Measurements from ENCODE around the gene MAP3K14. TPM values are rescaled to one million over a fixed set of nuclear protein-coding genes. Genes with fewer than 3 reads are reported as not detected.

The MAP3K14 gene
- total and polyA plus RNA-seq, 10 of the 15 experiments (the other 5 are each of a cell fraction or from before 2014, with no cell fraction given): 2.1 to 33.3 (median 19.7) TPM

DNA sequence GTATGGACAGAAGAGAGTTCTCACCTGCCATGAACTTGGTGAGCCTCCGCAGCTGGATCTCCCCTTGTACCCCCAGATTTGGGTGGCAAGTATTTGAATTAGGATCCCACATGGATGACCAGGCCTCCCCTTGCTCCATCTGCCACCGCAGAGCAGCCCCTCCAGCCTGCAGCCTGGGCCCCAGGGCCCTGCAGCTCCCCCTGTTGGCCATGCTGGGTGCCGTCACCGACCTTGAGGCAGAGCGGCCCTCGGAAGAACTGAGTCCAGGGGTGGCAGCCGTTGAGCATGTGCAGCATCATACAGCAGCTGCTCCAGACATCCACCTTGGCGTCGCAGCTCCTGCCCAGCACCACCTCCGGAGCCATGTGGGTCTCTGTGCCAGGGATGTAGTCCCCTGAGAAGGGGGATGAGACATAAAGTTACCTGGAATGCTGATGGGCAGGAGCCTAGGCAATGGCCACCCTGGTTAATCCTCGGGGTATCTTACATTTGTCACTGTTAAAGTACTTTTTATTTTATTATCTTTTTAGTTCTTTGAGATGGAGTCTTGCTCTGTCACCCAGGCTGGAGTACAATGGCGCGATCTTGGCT, 45.9 kb downstream of the MAP3K14 start (continued):
- TF ChIP-seq, protein P1, sequence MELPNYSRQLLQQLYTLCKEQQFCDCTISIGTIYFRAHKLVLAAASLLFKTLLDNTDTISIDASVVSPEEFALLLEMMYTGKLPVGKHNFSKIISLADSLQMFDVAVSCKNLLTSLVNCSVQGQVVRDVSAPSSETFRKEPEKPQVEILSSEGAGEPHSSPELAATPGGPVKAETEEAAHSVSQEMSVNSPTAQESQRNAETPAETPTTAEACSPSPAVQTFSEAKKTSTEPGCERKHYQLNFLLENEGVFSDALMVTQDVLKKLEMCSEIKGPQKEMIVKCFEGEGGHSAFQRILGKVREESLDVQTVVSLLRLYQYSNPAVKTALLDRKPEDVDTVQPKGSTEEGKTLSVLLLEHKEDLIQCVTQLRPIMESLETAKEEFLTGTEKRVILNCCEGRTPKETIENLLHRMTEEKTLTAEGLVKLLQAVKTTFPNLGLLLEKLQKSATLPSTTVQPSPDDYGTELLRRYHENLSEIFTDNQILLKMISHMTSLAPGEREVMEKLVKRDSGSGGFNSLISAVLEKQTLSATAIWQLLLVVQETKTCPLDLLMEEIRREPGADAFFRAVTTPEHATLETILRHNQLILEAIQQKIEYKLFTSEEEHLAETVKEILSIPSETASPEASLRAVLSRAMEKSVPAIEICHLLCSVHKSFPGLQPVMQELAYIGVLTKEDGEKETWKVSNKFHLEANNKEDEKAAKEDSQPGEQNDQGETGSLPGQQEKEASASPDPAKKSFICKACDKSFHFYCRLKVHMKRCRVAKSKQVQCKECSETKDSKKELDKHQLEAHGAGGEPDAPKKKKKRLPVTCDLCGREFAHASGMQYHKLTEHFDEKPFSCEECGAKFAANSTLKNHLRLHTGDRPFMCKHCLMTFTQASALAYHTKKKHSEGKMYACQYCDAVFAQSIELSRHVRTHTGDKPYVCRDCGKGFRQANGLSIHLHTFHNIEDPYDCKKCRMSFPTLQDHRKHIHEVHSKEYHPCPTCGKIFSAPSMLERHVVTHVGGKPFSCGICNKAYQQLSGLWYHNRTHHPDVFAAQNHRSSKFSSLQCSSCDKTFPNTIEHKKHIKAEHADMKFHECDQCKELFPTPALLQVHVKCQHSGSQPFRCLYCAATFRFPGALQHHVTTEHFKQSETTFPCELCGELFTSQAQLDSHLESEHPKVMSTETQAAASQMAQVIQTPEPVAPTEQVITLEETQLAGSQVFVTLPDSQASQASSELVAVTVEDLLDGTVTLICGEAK (IDR thresholded peaks at IDR 0.05; ENCODE audit: borderline replicate concordance): no peak
- TF ChIP-seq CBX5 (IDR thresholded peaks at IDR 0.05; ENCODE audit: low read depth): no peak
- TF ChIP-seq RAD21 (IDR thresholded peaks at IDR 0.05; ENCODE audit: insufficient read depth, low read depth, low read length): peak; percentile 44
- TF ChIP-seq, protein P2, sequence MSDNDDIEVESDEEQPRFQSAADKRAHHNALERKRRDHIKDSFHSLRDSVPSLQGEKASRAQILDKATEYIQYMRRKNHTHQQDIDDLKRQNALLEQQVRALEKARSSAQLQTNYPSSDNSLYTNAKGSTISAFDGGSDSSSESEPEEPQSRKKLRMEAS (IDR thresholded peaks at IDR 0.05; ENCODE audit: low read depth, low read length): no peak

DNA sequence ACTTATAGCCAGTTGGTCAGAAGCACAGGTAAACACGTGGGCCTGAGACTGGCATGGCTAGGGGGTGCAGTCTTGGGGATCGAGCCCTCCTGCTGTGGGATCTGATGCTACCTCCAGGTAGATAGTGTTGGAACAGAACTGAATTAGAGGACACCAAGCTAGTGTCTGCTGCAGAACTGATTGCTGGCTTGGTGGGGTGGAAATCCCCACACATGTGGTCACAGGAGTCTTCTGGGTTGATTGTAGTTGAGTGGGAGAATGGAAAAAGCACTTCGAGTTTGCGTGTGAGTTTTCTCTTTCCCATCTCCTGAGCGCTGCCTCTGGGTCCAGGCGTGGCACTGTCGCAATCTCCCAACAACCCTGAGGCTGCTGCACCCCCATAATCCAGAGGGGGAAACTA, 46.9 kb downstream of the MAP3K14 start:
- ChIA-PET SMC1A (ENCODE audit: uncharacterized antibody, unreplicated experiment) (interaction anchor here (1.7 kb wide), 1 partner anchor 51 kb away, joined by 9 read pairs; no protein-coding TSS in a partner anchor), CTCF (interaction anchor here (1.3 to 10.7 kb wide), 4 partner anchors 9 to 50 kb away, joined by 3 to 104 read pairs (median 10); partner anchors contain the start of gene FMNL1), POLR2A (no interaction called here), RAD21 (ENCODE audit: unreplicated experiment) (interaction anchor here (1.3 to 3.6 kb wide), 2 partner anchors 42 to 51 kb away, joined by 3 to 15 read pairs; no protein-coding TSS in a partner anchor)
- no peak overlapping the region for H2AFZ ChIP-seq (ENCODE audit: control insufficient read depth, low read depth, low read length)
- no peak overlapping the region for H3K4me3 ChIP-seq
- no TSS peak for BruUV-seq (replicated peaks)
- 0 out of 2 replicates have a peak, but pooled peaks cover 4% of the 10 kb centered on the region for H3K4me1 ChIP-seq (ENCODE audit: control insufficient read depth, insufficient read depth, low read length)
- WGBS (ENCODE audit: insufficient coverage, insufficient replicate concordance, low lambda C conversion rate, missing lambda C conversion rate): 77% methylated on average over 7 of the region's 7 CpGs
- no peak overlapping the region for H3K9ac ChIP-seq (ENCODE audit: control insufficient read depth, insufficient read depth, low read length)
- FAIRE-seq (no peak), ATAC-seq (peak; percentile 42; the same call in 2 of the 3 replicates), DNase-seq (ENCODE audit: low read depth, low spot score) (no peak)
- H3K36me3 ChIP-seq (ENCODE audit: control insufficient read depth in 2 of 2, insufficient read depth in 2 of 2, low read length in 1 of 2): peaks cover 49 to 60% of the 10 kb centered on the region in 2 experiments
- intact Hi-C loops (cut with micrococcal nuclease; ENCODE audit: unreplicated experiment): no loop called here
- in situ Hi-C loops (cut with MboI): loop anchor here (25.0 kb wide), 1 partner anchor 342 kb away; no protein-coding TSS in a partner anchor
- no peaks in the 10 kb centered on the region for H3K79me2 ChIP-seq (ENCODE audit: control insufficient read depth, insufficient read depth, low read length)
- H3K27me3 ChIP-seq (replicated peaks in 1 of 2; ENCODE audit: control insufficient read depth in 2 of 2, insufficient read depth in 2 of 2, low read length in 1 of 2): no peaks in the 10 kb centered on the region
- no peak overlapping the region for H3K27ac ChIP-seq (ENCODE audit: control insufficient read depth, insufficient read depth)
- H3K9me3 ChIP-seq (replicated peaks; ENCODE audit: control insufficient read depth, insufficient read depth, low read length): no peaks in the 10 kb centered on the region
- TF ChIP-seq RCOR1 (conservative IDR thresholded peaks at IDR 0.05; ENCODE audit: low read depth, low read length) (no peak), RUNX3 (IDR thresholded peaks at IDR 0.05; ENCODE audit: low read length) (peak; percentile 15; the same call in 1 of the 2 replicates)
- TF ChIP-seq, protein P3, sequence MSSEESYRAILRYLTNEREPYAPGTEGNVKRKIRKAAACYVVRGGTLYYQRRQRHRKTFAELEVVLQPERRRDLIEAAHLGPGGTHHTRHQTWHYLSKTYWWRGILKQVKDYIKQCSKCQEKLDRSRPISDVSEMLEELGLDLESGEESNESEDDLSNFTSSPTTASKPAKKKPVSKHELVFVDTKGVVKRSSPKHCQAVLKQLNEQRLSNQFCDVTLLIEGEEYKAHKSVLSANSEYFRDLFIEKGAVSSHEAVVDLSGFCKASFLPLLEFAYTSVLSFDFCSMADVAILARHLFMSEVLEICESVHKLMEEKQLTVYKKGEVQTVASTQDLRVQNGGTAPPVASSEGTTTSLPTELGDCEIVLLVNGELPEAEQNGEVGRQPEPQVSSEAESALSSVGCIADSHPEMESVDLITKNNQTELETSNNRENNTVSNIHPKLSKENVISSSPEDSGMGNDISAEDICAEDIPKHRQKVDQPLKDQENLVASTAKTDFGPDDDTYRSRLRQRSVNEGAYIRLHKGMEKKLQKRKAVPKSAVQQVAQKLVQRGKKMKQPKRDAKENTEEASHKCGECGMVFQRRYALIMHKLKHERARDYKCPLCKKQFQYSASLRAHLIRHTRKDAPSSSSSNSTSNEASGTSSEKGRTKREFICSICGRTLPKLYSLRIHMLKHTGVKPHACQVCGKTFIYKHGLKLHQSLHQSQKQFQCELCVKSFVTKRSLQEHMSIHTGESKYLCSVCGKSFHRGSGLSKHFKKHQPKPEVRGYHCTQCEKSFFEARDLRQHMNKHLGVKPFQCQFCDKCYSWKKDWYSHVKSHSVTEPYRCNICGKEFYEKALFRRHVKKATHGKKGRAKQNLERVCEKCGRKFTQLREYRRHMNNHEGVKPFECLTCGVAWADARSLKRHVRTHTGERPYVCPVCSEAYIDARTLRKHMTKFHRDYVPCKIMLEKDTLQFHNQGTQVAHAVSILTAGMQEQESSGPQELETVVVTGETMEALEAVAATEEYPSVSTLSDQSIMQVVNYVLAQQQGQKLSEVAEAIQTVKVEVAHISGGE (CRISPR knock-in tag; IDR thresholded peaks at IDR 0.05): no peak
- no peak overlapping the region for H3K4me2 ChIP-seq (ENCODE audit: control insufficient read depth, insufficient read depth)
- 0 out of 2 replicates have a peak, but pooled peaks cover 2% of the 10 kb centered on the region for H4K20me1 ChIP-seq (ENCODE audit: control insufficient read depth, insufficient read depth)

Data from GM12878 (cell line).